SK-N-DZ (cell line): Measurements from ENCODE around the gene FILIP1.
A peak's percentile ranks its signal among the peaks of the same experiment; 100 is the strongest.

ENCODE experiments used
- DNase-seq: peaks from one replicate; pipeline ENCODE4 v3.0.0-alpha.2; 2015; ENCODE audit warnings: low spot score

The FILIP1 gene

DNA sequence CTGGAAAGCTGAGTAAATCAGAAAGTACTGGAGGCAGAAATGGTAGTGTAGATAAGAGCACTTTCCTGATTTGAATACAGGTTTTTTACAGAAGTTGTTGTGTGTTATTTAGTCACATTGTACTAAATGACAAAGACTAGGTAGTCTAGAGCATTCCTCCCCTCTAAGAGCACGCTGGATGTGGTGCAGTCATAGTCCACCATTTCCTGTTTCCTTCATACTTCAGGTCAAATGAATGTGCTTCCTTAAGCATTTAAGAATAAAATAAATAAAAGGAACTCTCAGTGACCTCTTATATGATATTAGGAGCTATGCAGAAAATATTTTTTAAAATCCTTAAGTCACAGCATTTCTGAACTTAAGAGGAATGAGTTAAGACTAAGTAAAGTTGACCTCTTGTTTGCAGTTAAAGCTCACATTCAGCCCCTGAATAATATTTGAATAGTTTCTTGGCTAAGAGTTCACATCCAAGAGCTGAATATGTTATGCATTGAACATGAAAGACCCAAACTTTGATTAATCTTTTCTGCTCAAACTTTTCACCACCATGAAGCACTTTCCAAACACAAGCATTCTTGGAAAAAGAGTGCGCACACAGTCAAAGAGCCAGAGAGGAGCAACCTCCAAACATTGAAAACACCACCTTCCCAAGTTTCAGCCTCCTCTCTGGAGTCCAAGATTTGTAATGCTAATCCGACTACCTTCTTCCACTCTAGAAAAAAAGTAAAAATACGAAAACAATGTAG, 155.6 kb downstream of the FILIP1 start:
- DNase-seq: no peak

DNA sequence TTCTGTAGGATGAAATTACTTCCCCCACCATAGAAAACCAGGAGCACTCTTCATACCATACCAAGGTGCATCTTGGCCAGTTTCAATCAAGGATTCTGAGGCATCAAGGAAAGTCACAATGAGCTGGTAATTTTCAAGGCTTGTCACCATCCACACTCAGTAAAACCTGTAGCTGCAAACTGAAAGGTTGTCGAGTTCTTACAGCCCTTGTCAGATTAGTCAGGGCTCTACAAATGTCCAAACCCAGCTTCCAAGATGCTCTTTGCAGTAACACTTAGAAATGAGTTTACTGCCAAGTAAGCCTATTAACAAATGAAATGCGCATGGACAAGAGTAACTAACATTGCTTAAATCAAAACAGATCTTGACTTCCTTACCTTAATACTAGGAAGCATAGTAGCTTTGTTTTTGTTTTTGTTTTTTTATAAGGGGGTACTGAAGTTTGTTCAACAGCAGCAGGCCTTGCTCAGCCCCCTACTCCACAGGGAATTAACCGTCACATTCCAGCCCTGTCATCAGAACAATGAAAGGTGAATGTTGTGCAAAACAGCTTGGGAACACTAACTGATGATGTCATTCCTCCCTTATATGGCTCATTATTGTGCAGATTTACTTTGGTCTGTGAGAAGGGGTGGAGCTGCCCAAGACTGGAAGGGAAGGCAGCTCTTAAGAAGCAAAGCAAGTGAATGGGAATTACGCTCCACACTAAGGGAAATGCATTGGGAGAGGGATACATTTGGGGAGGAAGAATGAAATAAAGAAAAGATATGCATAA, 159.1 kb downstream of the FILIP1 start:
- peak; percentile 30 for DNase-seq

DNA sequence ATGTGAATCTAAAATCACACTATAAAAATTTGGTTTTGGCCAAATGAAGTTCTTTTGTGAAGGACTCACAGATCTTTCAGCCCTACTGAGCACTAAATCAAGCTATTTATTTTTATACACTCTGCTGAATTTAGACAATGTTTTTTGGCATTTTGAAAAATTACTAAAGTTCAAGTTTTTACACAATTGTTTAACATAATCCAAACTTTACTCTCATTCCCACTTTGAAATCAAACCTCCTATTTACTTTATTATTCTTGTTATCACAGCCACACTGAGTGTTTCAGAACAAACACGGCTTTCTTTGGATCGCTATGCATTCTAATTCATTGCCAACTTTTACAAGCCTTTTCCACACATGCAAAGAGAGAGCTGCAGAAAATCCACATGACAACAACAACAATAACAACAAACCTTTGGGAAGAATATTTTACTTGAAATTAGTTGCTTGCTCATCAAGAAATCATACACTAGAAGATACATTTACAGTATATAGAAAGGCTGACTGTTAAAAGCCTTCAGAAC, 159.9 kb downstream of the FILIP1 start:
- no peak for DNase-seq

DNA sequence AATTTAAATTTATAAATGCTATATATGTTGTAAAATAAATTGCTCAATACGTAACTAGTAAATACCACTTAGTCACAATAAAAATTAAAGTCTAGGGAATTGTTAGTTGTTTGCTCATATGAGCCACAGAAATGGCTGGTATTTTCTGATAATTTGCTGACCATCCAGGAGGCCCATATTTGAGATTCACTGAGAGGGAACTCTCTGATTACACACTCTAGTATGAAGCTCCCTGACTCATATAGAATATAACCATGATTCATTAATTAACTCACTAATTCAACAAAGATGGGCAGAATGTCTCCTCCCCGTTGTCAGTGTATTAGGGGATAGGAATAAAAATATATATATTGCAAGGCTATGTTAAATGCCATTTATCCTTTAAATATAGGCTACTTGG, 162.4 kb downstream of the FILIP1 start:
- DNase-seq: no peak

DNA sequence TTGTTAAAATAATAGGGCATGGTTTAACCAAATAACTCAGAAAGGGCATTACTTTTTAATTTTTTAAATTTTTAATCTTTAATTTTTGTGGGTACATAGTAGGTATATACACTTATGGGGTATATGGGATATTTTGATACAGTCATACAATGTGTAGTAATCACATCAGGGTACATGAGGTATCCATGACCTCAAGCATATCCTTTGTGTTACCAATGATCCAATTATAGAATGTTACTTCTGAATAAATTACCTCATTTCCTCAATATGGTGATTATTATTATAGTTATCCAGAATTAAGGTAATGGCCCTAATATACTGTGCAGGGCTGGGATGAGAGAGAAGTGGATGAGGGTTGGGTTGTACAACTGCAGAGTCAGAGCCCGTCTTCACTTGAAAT, 163.9 kb downstream of the FILIP1 start:
- no peak for DNase-seq

DNA sequence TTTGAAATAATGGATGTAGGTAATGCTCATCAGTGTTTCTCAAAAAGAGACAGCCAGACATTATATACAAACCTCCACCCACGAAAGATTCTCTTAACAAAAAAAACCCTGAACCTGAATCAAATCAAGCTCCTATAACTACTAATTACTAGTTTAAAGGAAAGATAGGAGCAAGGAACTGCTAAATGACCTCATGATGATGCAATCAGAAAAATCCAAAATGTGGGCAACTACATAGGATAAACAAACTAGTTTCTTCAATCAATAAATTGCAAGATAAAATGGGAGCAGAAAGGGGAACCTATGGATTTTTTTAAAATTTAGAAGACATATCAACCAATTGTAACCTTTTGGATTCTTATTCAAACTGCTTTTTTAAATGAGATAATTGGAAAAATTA, 165.8 kb downstream of the FILIP1 start:
- no peak for DNase-seq

DNA sequence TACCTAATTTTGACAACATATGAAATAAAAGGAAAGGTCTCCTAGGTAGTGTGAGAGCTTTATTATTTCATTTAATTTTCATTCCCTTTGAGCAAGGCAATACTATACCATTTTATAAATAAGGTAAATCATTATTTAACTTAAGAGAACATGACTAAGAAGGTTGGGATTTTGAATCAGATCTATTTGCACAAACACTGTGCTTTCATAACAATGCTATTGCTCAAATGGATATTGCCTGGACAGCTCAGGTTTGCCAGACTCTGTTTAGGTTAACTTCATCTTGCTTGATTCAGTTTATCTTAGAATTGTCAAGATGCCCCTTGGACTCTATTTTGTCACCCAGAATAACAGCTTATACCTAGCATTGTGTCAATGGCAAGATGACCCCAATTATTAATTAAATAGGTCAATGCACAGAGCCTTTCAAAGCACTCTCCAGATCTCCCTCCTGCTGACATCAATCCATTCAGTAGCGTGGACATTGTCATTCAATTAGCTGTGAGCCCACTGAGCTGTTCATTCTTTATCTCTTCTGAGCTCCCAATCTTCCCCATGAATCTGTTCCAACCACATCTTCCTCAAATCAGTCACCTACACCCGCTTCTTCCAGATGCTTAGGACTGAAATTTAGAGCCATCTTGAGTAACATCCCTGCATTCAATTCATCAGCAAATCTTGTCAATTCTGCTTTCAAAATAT, 166.9 kb downstream of the FILIP1 start:
- DNase-seq: peak; percentile 17

DNA sequence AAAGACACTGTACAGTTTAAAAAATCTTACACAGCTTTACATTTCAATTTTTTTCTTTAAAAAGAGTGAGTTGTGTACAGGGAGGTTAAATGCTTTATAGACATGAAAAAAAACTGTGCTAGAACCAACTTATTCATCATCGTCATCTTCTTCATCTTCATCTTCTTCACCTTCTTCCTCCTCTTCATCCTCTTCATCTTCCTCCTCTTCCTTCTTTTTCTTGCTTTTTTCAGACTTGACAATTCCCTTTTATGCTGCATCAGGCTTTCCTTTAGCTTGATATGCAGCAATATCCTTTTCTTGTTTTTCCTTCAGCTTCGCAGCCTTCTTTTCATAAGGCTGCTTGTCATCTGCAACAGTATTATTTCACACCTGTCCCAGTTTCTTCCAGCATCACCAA, 174.7 kb downstream of the FILIP1 start:
- DNase-seq: no peak

DNA sequence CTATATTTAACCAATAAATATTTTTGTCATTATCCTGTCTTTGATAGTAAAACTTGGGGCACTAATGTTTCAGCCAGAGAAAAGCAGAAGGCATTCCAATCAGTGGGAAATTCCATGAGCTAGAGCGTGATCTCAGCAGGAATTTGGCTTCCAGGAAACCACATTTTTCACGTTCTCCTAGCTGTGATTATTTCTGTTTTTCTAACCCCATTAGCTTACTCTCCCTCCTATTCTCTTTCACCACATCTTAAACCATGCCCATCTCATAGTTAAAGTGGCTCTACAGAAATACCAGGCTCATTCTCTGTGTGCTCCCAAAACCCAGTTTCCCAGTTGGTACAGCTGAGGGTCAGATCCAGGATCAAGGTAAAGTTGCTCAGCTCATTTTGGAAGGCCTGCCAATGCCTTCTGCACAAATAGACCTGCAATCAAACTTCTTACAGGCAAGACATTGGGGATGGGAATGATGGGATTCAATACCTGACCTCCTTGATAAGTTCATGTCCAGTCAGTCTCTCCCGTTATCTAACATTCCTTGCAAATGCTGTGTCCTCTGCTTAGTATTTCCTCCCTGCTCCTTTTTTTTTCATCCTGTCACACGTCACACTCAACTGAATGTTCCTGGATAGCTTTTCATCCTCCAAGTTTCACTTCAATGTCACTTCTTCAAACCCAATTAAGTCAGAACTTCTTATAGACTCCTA, 175.9 kb downstream of the FILIP1 start:
- DNase-seq: no peak

DNA sequence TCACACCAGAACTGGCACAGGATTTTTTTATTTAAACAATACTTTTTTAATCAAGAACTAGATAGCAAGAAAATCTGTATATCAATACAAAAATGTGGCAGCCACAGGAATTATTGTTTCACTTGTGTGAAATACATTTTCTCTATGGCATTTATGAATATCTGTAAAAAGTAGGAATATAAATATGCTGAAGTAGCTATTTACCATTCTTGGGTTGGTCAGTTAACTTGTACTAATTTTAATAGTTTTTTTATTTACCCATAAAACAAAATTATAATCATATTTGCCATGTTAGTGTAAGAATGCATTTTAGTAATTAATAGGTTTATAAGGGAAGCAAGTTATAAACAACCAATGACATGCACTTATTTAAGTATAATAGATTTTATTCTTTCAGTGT, 177.6 kb downstream of the FILIP1 start:
- DNase-seq: no peak

DNA sequence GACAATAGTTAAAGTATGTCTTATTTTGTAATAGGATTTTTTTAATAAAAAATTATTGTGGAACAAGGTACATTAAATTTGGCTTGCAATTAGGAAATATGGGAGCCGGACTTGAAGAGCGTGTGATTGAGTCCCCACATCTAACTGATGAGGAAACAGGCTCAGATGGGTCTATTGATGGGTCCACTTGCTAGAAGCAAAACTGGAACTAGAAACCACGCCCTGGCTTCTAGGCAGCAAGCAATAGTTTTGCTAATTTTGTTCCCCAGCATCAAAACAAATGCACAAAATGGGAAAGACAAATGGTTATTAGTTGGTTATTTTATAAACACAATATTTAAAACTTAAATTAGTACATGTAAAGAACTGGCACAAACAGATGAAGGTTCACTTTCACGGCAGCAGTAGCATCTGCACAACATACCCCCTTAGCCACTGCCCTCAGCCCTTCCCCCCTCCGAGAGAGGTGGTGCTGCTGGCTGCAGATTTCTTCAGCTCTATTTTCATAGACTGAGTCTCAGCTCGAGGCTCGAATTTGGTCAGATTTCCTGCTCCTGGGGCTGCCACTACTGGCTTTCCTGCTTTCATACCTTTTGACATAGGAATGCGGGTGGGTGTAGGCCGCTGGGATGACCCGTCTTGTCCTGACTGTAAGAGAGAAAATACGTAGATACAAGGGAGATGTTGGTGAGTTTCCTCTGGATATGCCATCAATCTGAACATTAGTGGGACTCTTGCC, 185.2 kb downstream of the FILIP1 start:
- no peak for DNase-seq

DNA sequence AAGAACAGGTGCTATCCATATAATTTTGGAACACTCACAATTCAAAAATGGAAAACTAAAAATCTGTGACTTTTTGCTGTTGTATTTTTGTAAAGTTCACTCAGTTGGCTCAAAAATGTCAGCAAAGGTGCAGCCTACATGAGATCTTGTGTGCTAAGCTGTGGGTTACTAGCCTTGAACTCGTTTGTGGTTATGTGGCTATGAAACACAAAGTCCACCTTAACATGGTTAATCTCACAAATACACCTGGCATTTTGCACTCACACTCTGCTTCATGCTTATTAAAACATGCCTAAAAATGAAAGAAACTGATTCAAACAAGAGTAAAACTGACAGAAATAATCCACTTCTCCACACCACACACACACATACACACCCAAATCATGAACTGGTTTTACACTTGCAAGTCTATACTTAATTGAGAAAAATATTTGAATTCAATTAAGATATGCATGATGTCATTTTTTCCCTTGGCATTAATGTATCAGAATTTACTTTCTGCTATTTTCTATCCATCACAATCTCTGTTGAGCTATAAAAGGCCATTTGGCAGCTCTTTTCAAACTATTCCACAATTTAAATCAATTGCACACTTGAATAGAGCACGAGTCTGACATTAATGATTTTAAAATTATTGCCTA, 186.1 kb downstream of the FILIP1 start:
- DNase-seq: no peak

DNA sequence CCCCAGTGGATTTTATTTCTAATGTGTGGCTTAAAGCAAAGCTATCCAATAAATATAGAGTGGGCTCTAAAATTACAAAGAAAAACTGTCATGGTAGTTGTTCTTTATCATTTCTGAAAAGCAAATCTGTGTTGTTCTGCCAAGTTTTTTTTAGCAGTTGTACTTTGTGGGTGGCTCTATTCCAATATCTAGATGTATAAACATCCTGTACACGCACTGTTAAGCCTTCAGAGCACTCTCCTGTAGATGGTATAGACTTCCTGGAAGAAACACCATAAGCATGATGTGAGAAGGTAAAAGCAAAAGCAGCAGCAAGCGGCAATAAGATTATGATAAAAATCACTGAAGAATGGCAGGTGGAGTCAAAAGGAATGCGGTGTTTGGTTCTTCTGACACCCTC, 187.5 kb downstream of the FILIP1 start:
- DNase-seq: no peak

DNA sequence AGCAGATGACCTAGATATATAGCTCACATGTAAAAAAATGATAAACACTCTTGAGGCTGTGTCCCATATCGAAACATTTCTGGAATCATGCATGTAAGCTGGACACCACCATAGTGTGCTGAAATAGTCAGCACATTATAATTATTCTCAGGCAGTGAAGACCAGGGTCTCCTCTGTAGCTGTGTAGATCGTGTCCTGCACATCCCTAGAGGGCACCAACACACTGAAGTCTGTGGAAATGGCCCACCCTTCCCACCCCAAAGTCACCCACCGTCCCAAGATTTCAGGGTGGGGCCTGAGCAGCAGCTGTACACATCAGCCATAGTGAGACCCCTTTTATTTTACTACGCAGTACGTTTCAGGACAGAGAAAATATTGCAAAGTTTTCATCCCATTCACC, 188.0 kb downstream of the FILIP1 start:
- DNase-seq: no peak

DNA sequence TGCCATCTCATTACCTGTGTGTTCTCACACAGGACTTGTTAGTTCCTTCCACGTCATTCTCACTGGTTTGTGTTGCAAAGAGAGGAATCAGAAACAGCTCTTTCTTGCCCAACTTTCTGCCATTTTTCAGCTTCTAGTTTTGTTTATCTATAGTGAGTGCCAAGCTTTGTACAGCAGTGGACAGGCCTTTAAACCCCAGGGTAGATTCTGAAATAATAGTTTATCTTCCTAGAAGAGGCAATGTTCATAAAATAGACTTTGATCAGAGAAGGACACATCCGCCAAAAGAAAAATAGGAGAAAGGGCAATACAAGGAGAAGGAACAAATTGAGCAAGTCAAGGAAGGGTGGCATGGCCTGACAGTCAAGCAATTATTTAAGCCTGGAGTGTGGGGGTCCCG, 191.3 kb downstream of the FILIP1 start:
- DNase-seq: no peak

DNA sequence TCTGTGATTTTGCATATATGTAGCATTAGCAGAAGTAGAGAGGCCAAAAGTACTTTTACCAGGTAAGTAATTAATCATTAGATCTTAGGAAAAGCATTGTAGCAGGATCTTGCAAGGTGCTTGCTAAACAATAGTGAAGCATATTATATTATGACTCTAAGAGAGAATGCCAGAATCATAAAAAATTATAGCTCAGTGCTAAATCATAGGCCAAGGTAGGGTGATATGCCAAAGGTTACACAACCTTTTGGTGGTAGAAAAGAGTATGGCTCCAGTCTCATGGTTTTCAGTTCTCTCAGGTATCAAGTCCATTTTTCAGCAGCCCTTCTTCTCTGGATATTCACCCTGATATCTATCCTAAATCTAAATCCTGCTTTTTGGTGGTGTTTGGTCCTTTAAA, 192.1 kb downstream of the FILIP1 start:
- no peak for DNase-seq

DNA sequence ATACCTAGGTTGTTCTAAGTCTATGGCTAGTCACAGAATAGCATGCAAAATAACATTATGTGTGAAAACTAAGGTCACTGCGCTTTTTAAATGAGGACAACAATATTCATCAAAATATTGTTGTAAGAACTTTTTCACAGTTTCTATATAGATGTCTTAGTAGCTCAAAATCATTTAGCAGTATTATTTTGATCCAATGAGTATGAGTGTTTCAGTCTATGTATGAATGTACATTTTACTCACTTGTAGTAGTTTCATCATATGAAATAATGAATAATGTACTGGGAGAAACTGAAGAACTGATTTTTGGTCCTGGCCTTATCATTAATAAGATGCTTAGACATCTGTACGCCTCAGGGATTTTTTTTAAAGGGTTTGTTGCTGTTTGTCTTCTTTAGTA, 192.5 kb downstream of the FILIP1 start:
- DNase-seq: no peak

DNA sequence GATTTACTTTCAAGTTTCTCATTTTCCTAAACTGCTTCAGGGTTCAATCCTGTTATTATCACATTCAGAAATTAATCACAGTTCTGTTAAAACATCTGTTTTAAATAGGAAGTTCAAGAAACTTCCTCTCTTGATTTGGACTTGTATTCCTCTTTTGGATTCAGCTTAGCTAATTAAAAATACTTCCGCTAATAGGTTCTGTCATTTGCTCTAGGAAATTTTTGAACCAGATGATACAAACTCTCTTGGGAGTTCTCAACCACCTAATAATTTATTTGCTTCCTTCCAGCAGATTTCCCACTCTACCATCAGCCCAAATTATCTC, 193.1 kb downstream of the FILIP1 start:
- no peak for DNase-seq

DNA sequence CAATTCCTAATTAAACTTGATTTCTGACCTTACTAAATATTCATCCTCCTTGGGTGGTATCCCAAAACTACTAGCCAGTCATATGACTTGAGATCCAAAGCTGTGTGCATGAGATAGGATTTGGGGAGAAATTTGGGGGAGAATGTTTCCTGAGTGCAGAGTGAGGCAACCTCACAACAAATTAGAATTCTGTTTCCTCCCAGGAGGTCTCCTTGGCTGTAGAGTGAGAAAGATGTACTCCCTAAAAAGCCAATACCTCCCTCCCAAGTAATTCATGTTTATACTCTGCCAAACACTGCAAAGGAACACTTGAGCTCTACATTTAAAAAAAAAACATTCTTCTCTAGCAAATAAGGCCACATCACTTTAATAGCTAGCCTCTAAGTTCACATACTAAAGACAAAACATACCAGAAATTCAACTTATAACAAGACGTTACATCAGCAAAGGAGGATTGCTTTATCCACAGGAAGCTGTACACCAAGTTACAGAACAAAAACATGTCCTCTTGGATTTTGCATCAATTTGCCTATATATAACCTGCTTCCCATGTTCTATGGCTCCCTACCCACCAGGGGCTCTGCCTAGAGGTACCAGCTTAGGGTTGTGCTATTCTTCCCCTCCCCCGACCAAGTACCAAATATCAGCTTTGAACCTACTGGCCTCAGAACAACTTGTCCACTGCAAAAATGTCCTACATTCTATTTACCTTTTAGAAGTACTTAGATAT, 193.6 kb downstream of the FILIP1 start:
- DNase-seq: no peak
